CD4-positive, alpha-beta memory T cell (primary cell): Measurements from ENCODE around the gene ALAS1. TPM values are rescaled to one million over a fixed set of nuclear protein-coding genes. Genes with fewer than 3 reads are reported as not detected.
"Not testable (repeated sequence)": the region's sequence is repeated elsewhere in the genome, so short reads cannot be mapped to it uniquely, and the experiment has no call there.

Experiments used
- CTCF ChIA-PET: fragments of 350-600 bp; sonication (Branson Sonifier 250); formaldehyde crosslinking; loops from one replicate; lab custom pipeline; 2021; ENCODE audit warnings: inconsistent platforms; ENCODE audit not compliant: partially characterized antibody; lab: Charles Lee
- POLR2A ChIA-PET: fragments of 350-600 bp; sonication (Branson Sonifier 250); formaldehyde crosslinking; loops from one replicate; lab custom pipeline; 2021; ENCODE audit not compliant: partially characterized antibody; lab: Charles Lee
- DNase-seq, 5 donors: peaks; one replicate each; pipeline versions ENCODE4 v3.0.0 to v3.0.0-alpha.2; 2020 to 2022; ENCODE audit warnings: mixed read lengths in 1 of 5
- H3K27ac ChIP-seq: one replicate; pipeline ENCODE4 v1.7.0; 2013; ENCODE audit warnings: low read depth, low read length
- H3K27me3 ChIP-seq: 2 replicates; pipeline ENCODE4 v1.7.0; 2013; ENCODE audit warnings: mild to moderate bottlenecking, low read length, moderate library complexity; ENCODE audit not compliant: insufficient read depth
- H3K36me3 ChIP-seq: 2 replicates; pipeline ENCODE4 v1.7.0; 2013; ENCODE audit warnings: mild to moderate bottlenecking, low read length, moderate library complexity; ENCODE audit not compliant: insufficient read depth
- H3K4me1 ChIP-seq: 2 replicates; pipeline ENCODE4 v1.7.0; 2013; ENCODE audit warnings: mild to moderate bottlenecking, low read length, moderate library complexity; ENCODE audit not compliant: insufficient read depth
- H3K4me3 ChIP-seq, 2 donors: one replicate each; pipeline ENCODE4 v1.7.0; 2013; ENCODE audit warnings: low read length in 2 of 2, mild to moderate bottlenecking in 1 of 2
- H3K9me3 ChIP-seq, 2 donors: one replicate each; pipeline ENCODE4 v1.7.0; 2013; ENCODE audit warnings: low read length in 2 of 2, control low read depth in 1 of 2; ENCODE audit not compliant: control insufficient read depth in 1 of 2
- H3K27ac Mint-ChIP-seq, 7 donors: one replicate each; pipeline ENCODE4 v1.8.0; 2020 to 2021; ENCODE audit warnings: mixed read lengths in 7 of 7, mild to moderate bottlenecking in 6 of 7, inconsistent platforms in 3 of 7, moderate library complexity in 3 of 7
- H3K27me3 Mint-ChIP-seq, 2 donors: one replicate each; pipeline ENCODE4 v1.8.0; 2020 to 2021; ENCODE audit warnings: mixed read lengths in 2 of 2
- H3K36me3 Mint-ChIP-seq, 2 donors: one replicate each; pipeline ENCODE4 v1.8.0; 2020 to 2021; ENCODE audit warnings: mixed read lengths in 2 of 2, inconsistent platforms in 1 of 2, mild to moderate bottlenecking in 1 of 2
- H3K4me1 Mint-ChIP-seq, 4 donors: one replicate each; pipeline ENCODE4 v1.8.0; 2020 to 2021; ENCODE audit warnings: mixed read lengths in 4 of 4, mild to moderate bottlenecking in 1 of 4
- H3K4me3 Mint-ChIP-seq, 8 donors: one replicate each; pipeline ENCODE4 v1.8.0; 2020 to 2021; ENCODE audit warnings: mixed read lengths in 8 of 8, mild to moderate bottlenecking in 7 of 8, moderate library complexity in 6 of 8, inconsistent platforms in 3 of 8
- H3K9me3 Mint-ChIP-seq, 8 donors: one replicate each; pipeline ENCODE4 v1.8.0; 2020 to 2021; ENCODE audit warnings: mixed read lengths in 8 of 8, mild to moderate bottlenecking in 5 of 8, inconsistent platforms in 3 of 8, moderate library complexity in 1 of 8
- intact Hi-C: fragments of 100-400 bp; cut with micrococcal nuclease; formaldehyde crosslinking; loops from one replicate; pipeline ENCODE4 v1.15.1; 2023
- polyA plus RNA-seq, 2 donors: library from polyadenylated mRNA; unstranded; fragments of 300-500 nt; fragmentation: Illumina TruSeq; gene quantifications; one replicate each; pipeline ENCODE4 v1.2.3, GENCODE V29; 2021
- total RNA-seq, 2 experiments: library from RNA; stranded (reverse); gene quantifications; one replicate each; pipeline ENCODE4 v1.2.3, GENCODE V29; 2021

ALAS1 gene
- 10 to 100 TPM; 30.0 to 34.6 TPM for total RNA-seq
- 10 to 100 TPM; 30.5 to 35.4 TPM for polyA plus RNA-seq

GRCh38 chr3:52197842-52198625, at the start of gene ALAS1:
TSS of gene ALAS1 (plus strand) at chr3:52198160. CDS start at chr3:52199242, 1,082 bp downstream.
- H3K4me3 ChIP-seq = peak within 1 kb of the TSS; percentile 82 to 90
- H3K27me3 Mint-ChIP-seq = no peaks in the 10 kb centered on the region
- ChIA-PET POLR2A (interaction anchor here (0.8 to 1.9 kb wide), 6 partner anchors 19 to 224 kb away, joined by 4 to 14 read pairs (median 5); partner anchors contain the start of genes ABHD14B, GLYCTK, POC1A and WDR82), CTCF (interaction anchor here (0.9 to 1.4 kb wide), 3 partner anchors 22 to 196 kb away, joined by 3 to 4 read pairs (median 3); no protein-coding TSS in a partner anchor)
- peaks cover 12% of the 10 kb centered on the region for H3K36me3 ChIP-seq
- H3K9me3 Mint-ChIP-seq = no peaks in the 10 kb centered on the region
- H3K9me3 ChIP-seq = no peaks in the 10 kb centered on the region
- H3K27ac Mint-ChIP-seq = peak within 1 kb of the TSS; percentile 91 to 99 (median 97)
- peak within 1 kb of the TSS; percentile 92 for H3K27ac ChIP-seq
- peaks cover 52% of the 10 kb centered on the region for H3K4me1 ChIP-seq
- peak within 1 kb of the TSS; percentile 93 to 99 (median 96) for H3K4me3 Mint-ChIP-seq
- DNase-seq = peak; percentile 90 to 95 (median 94)
- no peaks in the 10 kb centered on the region for H3K27me3 ChIP-seq
- H3K36me3 Mint-ChIP-seq = peaks cover 17 to 35% of the 10 kb centered on the region in 2 donors
- peaks cover 27 to 60% (median 47%) of the 10 kb centered on the region in 4 donors for H3K4me1 Mint-ChIP-seq
- intact Hi-C loops = loop anchor here (1.0 to 2.0 kb wide), 2 partner anchors 19 to 44 kb away; partner anchors contain the start of gene POC1A

- no peak overlapping the region for H3K4me3 Mint-ChIP-seq
- no peaks in the 10 kb centered on the region for H3K27me3 Mint-ChIP-seq
- H3K27ac Mint-ChIP-seq = no peak overlapping the region
- intact Hi-C loops = no loop called here
- no peaks in the 10 kb centered on the region for H3K9me3 Mint-ChIP-seq
- Histone ChIP-seq H3K4me3 (no peak overlapping the region), H3K36me3 (no peaks in the 10 kb centered on the region), H3K27ac (no peak overlapping the region), H3K9me3 (no peaks in the 10 kb centered on the region), H3K4me1 (peaks cover 9% of the 10 kb centered on the region), H3K27me3 (no peaks in the 10 kb centered on the region)
- no peaks in the 10 kb centered on the region for H3K36me3 Mint-ChIP-seq
- ChIA-PET POLR2A (interaction anchor here (0.7 kb wide), 1 partner anchor 207 kb away, joined by 3 read pairs; the partner anchor contains the start of gene PARP3), CTCF (interaction anchor here (1.0 to 10.6 kb wide), 4 partner anchors 14 to 190 kb away, joined by 3 to 147 read pairs (median 4); no protein-coding TSS in a partner anchor)
- H3K4me1 Mint-ChIP-seq = peaks cover 5 to 6% (median 6%) of the 10 kb centered on the region in 4 donors
- no peak for DNase-seq
Observed at GRCh38 chr3:52149021-52149420, 48.9 kb upstream of the ALAS1 start.

GRCh38 chr3:52149726-52150125, 48.2 kb upstream of the ALAS1 start:
- no peak for DNase-seq
- H3K36me3 ChIP-seq = no peaks in the 10 kb centered on the region
- peaks cover under 1 to 6% (median under 1%) of the 10 kb centered on the region in 4 donors for H3K4me1 Mint-ChIP-seq
- H3K9me3 ChIP-seq = no peaks in the 10 kb centered on the region
- H3K27me3 ChIP-seq = no peaks in the 10 kb centered on the region
- intact Hi-C loops = loop anchor here (10.0 kb wide), 1 partner anchor 645 kb away; the partner anchor contains the start of gene DCAF1
- H3K36me3 Mint-ChIP-seq = peaks cover 0 to 2% of the 10 kb centered on the region in 2 donors
- H3K4me3 Mint-ChIP-seq = no peak overlapping the region
- ChIA-PET CTCF (interaction anchor here (1.1 kb wide), 1 partner anchor 97 kb away, joined by 3 read pairs; no protein-coding TSS in a partner anchor), POLR2A (no interaction called here)
- peak overlapping the region in 1 of 7 donors; percentile 31 for H3K27ac Mint-ChIP-seq
- H3K4me3 ChIP-seq = no peak overlapping the region
- H3K27ac ChIP-seq = no peak overlapping the region
- H3K4me1 ChIP-seq = peaks cover 8% of the 10 kb centered on the region
- no peaks in the 10 kb centered on the region for H3K27me3 Mint-ChIP-seq
- no peaks in the 10 kb centered on the region for H3K9me3 Mint-ChIP-seq

- Mint-ChIP-seq H3K4me3 (no peak overlapping the region), H3K4me1 (peaks cover 3 to 10% (median 4%) of the 10 kb centered on the region in 4 donors), H3K27ac (no peak overlapping the region), H3K36me3 (peaks cover 0 to 2% of the 10 kb centered on the region in 2 donors), H3K27me3 (no peaks in the 10 kb centered on the region), H3K9me3 (no peaks in the 10 kb centered on the region)
- Histone ChIP-seq H3K27me3 (no peaks in the 10 kb centered on the region), H3K36me3 (no peaks in the 10 kb centered on the region), H3K4me3 (no peak overlapping the region), H3K4me1 (peaks cover 13% of the 10 kb centered on the region), H3K27ac (no peak overlapping the region), H3K9me3 (no peaks in the 10 kb centered on the region)
- CTCF ChIA-PET = interaction anchor here (0.9 to 1.1 kb wide), 2 partner anchors 97 to 149 kb away, joined by 3 read pairs; no protein-coding TSS in a partner anchor
- POLR2A ChIA-PET = no interaction called here
- no peak for DNase-seq
- intact Hi-C loops = loop anchor here (10.0 kb wide), 1 partner anchor 646 kb away; the partner anchor contains the start of gene DCAF1
Observed at GRCh38 chr3:52150357-52150756, 47.6 kb upstream of the ALAS1 start.

- intact Hi-C loops = loop anchor here (10.0 kb wide), 1 partner anchor 646 kb away; the partner anchor contains the start of gene DCAF1
- Histone ChIP-seq H3K4me3 (no peak overlapping the region), H3K27ac (no peak overlapping the region), H3K27me3 (no peaks in the 10 kb centered on the region), H3K36me3 (no peaks in the 10 kb centered on the region), H3K9me3 (no peaks in the 10 kb centered on the region), H3K4me1 (peaks cover 13% of the 10 kb centered on the region)
- Mint-ChIP-seq H3K9me3 (no peaks in the 10 kb centered on the region), H3K27ac (no peak overlapping the region), H3K27me3 (no peaks in the 10 kb centered on the region), H3K4me3 (no peak overlapping the region), H3K36me3 (peaks cover 0 to 2% of the 10 kb centered on the region in 2 donors), H3K4me1 (peaks cover 3 to 14% (median 8%) of the 10 kb centered on the region in 4 donors)
- DNase-seq = no peak
- CTCF ChIA-PET = interaction anchor here (0.5 to 0.9 kb wide), 2 partner anchors 19 to 149 kb away, joined by 3 read pairs; no protein-coding TSS in a partner anchor
- POLR2A ChIA-PET = no interaction called here
Observed at GRCh38 chr3:52150860-52151259, 47.1 kb upstream of the ALAS1 start.

- H3K27me3 Mint-ChIP-seq, DNase-seq, H3K27ac ChIP-seq, POLR2A ChIA-PET, H3K4me3 Mint-ChIP-seq, H3K9me3 ChIP-seq, H3K27me3 ChIP-seq, H3K36me3 ChIP-seq, CTCF ChIA-PET, H3K27ac Mint-ChIP-seq, H3K4me3 ChIP-seq, H3K9me3 Mint-ChIP-seq, H3K36me3 Mint-ChIP-seq: not testable (repeated sequence)
- intact Hi-C loops = loop anchor here (10.0 kb wide), 1 partner anchor 647 kb away; the partner anchor contains the start of gene DCAF1
- H3K4me1 Mint-ChIP-seq = peaks cover 3 to 15% (median 8%) of the 10 kb centered on the region in 4 donors
- H3K4me1 ChIP-seq = peaks cover 13% of the 10 kb centered on the region
Observed at GRCh38 chr3:52151991-52152390, 46.0 kb upstream of the ALAS1 start.
